ENCODE results near the gene DTD1. TPM values are rescaled to one million over a fixed set of nuclear protein-coding genes. Genes with fewer than 3 reads are reported as not detected.
A peak's percentile ranks its signal among the peaks of the same experiment; 100 is the strongest.

The DTD1 gene
- total and polyA plus RNA-seq, 2 of the 13 experiments (the other 11 are each of a cell fraction or from before 2014, with no cell fraction given) = 41.2 to 79.3 TPM

DNA sequence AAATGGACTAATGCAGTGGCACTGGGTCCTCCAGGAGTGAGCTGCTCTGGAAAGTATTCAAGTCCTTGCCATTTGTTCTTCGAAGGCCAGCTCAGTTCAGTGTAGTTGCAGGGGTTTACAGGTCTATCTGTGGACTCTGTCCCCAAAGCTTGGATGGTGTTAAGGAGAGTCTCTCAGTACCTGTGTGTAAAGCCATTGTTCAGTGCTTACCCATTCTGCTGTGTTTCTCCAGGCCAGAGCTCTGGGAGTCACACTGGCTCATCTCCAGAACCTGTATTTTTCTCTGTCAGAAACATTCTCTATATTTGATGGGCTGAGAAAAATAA is 66.6 kb downstream of the DTD1 start (continued):
- TF ChIP-seq SRSF9 (IDR thresholded peaks at IDR 0.05; ENCODE audit: borderline replicate concordance, insufficient read depth, low read depth, low read length, poor library complexity, severe bottlenecking) (no peak), ZNF160 (CRISPR knock-in tag; IDR thresholded peaks at IDR 0.05) (no peak), RXRA (CRISPR knock-in tag; IDR thresholded peaks at IDR 0.05) (no peak), ZNF431 (CRISPR knock-in tag; IDR thresholded peaks at IDR 0.05; ENCODE audit: borderline replicate concordance, low read depth) (0 out of 2 replicates have a peak, but pooled peaks have one; percentile 42), MXD4 (CRISPR knock-in tag; IDR thresholded peaks at IDR 0.05) (no peak), ZNF225 (CRISPR knock-in tag; IDR thresholded peaks at IDR 0.05) (no peak), ZNF496 (CRISPR knock-in tag; IDR thresholded peaks at IDR 0.05; ENCODE audit: insufficient replicate concordance) (no peak), ZNF557 (CRISPR knock-in tag; IDR thresholded peaks at IDR 0.05) (no peak), BCL6 (CRISPR knock-in tag; IDR thresholded peaks at IDR 0.05) (peak; percentile 92), MYNN (CRISPR knock-in tag; IDR thresholded peaks at IDR 0.05; ENCODE audit: low read depth) (no peak), NBN (conservative IDR thresholded peaks at IDR 0.05) (no peak)
- TF ChIP-seq, protein P1, sequence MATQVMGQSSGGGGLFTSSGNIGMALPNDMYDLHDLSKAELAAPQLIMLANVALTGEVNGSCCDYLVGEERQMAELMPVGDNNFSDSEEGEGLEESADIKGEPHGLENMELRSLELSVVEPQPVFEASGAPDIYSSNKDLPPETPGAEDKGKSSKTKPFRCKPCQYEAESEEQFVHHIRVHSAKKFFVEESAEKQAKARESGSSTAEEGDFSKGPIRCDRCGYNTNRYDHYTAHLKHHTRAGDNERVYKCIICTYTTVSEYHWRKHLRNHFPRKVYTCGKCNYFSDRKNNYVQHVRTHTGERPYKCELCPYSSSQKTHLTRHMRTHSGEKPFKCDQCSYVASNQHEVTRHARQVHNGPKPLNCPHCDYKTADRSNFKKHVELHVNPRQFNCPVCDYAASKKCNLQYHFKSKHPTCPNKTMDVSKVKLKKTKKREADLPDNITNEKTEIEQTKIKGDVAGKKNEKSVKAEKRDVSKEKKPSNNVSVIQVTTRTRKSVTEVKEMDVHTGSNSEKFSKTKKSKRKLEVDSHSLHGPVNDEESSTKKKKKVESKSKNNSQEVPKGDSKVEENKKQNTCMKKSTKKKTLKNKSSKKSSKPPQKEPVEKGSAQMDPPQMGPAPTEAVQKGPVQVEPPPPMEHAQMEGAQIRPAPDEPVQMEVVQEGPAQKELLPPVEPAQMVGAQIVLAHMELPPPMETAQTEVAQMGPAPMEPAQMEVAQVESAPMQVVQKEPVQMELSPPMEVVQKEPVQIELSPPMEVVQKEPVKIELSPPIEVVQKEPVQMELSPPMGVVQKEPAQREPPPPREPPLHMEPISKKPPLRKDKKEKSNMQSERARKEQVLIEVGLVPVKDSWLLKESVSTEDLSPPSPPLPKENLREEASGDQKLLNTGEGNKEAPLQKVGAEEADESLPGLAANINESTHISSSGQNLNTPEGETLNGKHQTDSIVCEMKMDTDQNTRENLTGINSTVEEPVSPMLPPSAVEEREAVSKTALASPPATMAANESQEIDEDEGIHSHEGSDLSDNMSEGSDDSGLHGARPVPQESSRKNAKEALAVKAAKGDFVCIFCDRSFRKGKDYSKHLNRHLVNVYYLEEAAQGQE (IDR thresholded peaks at IDR 0.05; ENCODE audit: borderline replicate concordance in 1 of 2, low read depth in 1 of 2, low read length in 2 of 2) = no peak
- TF ChIP-seq, protein P2, sequence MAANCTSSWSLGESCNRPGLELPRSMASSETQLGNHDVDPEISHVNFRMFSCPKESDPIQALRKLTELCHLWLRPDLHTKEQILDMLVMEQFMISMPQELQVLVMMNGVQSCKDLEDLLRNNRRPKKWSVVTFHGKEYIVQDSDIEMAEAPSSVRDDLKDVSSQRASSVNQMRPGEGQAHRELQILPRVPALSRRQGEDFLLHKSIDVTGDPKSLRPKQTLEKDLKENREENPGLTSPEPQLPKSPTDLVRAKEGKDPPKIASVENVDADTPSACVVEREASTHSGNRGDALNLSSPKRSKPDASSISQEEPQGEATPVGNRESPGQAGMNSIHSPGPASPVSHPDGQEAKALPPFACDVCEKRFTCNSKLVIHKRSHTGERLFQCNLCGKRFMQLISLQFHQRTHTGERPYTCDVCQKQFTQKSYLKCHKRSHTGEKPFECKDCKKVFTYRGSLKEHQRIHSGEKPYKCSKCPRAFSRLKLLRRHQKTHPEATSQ (CRISPR knock-in tag; IDR thresholded peaks at IDR 0.05; ENCODE audit: borderline replicate concordance) = peak; percentile 55; the same call in 1 of the 2 replicates
- TF ChIP-seq, protein P3, sequence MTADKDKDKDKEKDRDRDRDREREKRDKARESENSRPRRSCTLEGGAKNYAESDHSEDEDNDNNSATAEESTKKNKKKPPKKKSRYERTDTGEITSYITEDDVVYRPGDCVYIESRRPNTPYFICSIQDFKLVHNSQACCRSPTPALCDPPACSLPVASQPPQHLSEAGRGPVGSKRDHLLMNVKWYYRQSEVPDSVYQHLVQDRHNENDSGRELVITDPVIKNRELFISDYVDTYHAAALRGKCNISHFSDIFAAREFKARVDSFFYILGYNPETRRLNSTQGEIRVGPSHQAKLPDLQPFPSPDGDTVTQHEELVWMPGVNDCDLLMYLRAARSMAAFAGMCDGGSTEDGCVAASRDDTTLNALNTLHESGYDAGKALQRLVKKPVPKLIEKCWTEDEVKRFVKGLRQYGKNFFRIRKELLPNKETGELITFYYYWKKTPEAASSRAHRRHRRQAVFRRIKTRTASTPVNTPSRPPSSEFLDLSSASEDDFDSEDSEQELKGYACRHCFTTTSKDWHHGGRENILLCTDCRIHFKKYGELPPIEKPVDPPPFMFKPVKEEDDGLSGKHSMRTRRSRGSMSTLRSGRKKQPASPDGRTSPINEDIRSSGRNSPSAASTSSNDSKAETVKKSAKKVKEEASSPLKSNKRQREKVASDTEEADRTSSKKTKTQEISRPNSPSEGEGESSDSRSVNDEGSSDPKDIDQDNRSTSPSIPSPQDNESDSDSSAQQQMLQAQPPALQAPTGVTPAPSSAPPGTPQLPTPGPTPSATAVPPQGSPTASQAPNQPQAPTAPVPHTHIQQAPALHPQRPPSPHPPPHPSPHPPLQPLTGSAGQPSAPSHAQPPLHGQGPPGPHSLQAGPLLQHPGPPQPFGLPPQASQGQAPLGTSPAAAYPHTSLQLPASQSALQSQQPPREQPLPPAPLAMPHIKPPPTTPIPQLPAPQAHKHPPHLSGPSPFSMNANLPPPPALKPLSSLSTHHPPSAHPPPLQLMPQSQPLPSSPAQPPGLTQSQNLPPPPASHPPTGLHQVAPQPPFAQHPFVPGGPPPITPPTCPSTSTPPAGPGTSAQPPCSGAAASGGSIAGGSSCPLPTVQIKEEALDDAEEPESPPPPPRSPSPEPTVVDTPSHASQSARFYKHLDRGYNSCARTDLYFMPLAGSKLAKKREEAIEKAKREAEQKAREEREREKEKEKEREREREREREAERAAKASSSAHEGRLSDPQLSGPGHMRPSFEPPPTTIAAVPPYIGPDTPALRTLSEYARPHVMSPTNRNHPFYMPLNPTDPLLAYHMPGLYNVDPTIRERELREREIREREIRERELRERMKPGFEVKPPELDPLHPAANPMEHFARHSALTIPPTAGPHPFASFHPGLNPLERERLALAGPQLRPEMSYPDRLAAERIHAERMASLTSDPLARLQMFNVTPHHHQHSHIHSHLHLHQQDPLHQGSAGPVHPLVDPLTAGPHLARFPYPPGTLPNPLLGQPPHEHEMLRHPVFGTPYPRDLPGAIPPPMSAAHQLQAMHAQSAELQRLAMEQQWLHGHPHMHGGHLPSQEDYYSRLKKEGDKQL (CRISPR knock-in tag; IDR thresholded peaks at IDR 0.05; ENCODE audit: low read depth) = no peak
- TF ChIP-seq, protein P4, sequence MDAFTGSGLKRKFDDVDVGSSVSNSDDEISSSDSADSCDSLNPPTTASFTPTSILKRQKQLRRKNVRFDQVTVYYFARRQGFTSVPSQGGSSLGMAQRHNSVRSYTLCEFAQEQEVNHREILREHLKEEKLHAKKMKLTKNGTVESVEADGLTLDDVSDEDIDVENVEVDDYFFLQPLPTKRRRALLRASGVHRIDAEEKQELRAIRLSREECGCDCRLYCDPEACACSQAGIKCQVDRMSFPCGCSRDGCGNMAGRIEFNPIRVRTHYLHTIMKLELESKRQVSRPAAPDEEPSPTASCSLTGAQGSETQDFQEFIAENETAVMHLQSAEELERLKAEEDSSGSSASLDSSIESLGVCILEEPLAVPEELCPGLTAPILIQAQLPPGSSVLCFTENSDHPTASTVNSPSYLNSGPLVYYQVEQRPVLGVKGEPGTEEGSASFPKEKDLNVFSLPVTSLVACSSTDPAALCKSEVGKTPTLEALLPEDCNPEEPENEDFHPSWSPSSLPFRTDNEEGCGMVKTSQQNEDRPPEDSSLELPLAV (CRISPR knock-in tag; conservative IDR thresholded peaks at IDR 0.05; ENCODE audit: low read depth) = no peak
